ENCODE data around the gene USP34.
"Not testable (repeated sequence)": the region's sequence is repeated elsewhere in the genome, so short reads cannot be mapped to it uniquely, and the experiment has no call there.

USP34 gene

GRCh38 chr2:61456746-61457420, 14.0 kb downstream of the USP34 start:
- no peak for DNase-seq

- DNase-seq, result no peak
Observed at GRCh38 chr2:61456070-61456745, 14.7 kb downstream of the USP34 start.

GRCh38 chr2:61454972-61455371, 15.9 kb downstream of the USP34 start:
- not testable (repeated sequence) for DNase-seq

GRCh38 chr2:61454383-61454782, 16.5 kb downstream of the USP34 start:
- no peak for DNase-seq

GRCh38 chr2:61452392-61452791, 18.5 kb downstream of the USP34 start:
- no peak for DNase-seq

- no peak for DNase-seq
Observed at GRCh38 chr2:61451178-61451577, 19.7 kb downstream of the USP34 start.

- DNase-seq, result peak; percentile 11
Observed at GRCh38 chr2:61450144-61450543, 20.7 kb downstream of the USP34 start.

GRCh38 chr2:61448229-61448628, 22.7 kb downstream of the USP34 start:
- DNase-seq, result peak; percentile 27

GRCh38 chr2:61446971-61447370, 23.9 kb downstream of the USP34 start:
- not testable (repeated sequence) for DNase-seq

GRCh38 chr2:61443342-61444041, 27.4 kb downstream of the USP34 start:
- DNase-seq, result no peak

GRCh38 chr2:61439241-61440002, 31.5 kb downstream of the USP34 start:
- no peak for DNase-seq

GRCh38 chr2:61438670-61439069, 32.2 kb downstream of the USP34 start:
- no peak for DNase-seq

GRCh38 chr2:61437170-61437569, 33.7 kb downstream of the USP34 start:
- DNase-seq, result peak; percentile 12

- peak; percentile 75 for DNase-seq
Observed at GRCh38 chr2:61436092-61436491, 34.8 kb downstream of the USP34 start.

GRCh38 chr2:61435291-61435690, 35.6 kb downstream of the USP34 start:
- no peak for DNase-seq

- peak; percentile 61 for DNase-seq
Observed at GRCh38 chr2:61434314-61434713, 36.6 kb downstream of the USP34 start.

GRCh38 chr2:61433606-61434005, 37.3 kb downstream of the USP34 start:
- DNase-seq, result no peak

GRCh38 chr2:61432990-61433389, 37.9 kb downstream of the USP34 start:
- DNase-seq, result no peak

GRCh38 chr2:61431345-61431744, 39.5 kb downstream of the USP34 start:
- DNase-seq, result no peak

GRCh38 chr2:61426267-61426897, 44.5 kb downstream of the USP34 start:
- DNase-seq, result peak; percentile 77

GRCh38 chr2:61425605-61426155, 45.2 kb downstream of the USP34 start:
- DNase-seq, result no peak

- DNase-seq, result no peak
Observed at GRCh38 chr2:61423714-61424113, 47.2 kb downstream of the USP34 start.
